HG03103 (cell line): ENCODE measurements around the gene LCTL.

ENCODE experiments used
- ATAC-seq: cut with Tn5 transposase; IDR thresholded peaks from one replicate; pipeline ENCODE4 v1.9.1; 2021; ENCODE audit warnings: low read depth; ENCODE audit not compliant: unreplicated experiment

LCTL gene

GRCh38 chr15:66565741-66566144, at the start of gene LCTL:
LCTL (minus strand) TSS chr15:66565998; CDS start chr15:66565365, 633 bp downstream.
- no peak for ATAC-seq

GRCh38 chr15:66614951-66615760, 49.4 kb upstream of the LCTL start:
- ATAC-seq = no peak

GRCh38 chr15:66614456-66614855, 48.7 kb upstream of the LCTL start:
- no peak for ATAC-seq

GRCh38 chr15:66613743-66614142, 47.9 kb upstream of the LCTL start:
- ATAC-seq = no peak

GRCh38 chr15:66611257-66612053, 45.7 kb upstream of the LCTL start:
- ATAC-seq = no peak

GRCh38 chr15:66609876-66610275, 44.1 kb upstream of the LCTL start:
- ATAC-seq = no peak

- no peak for ATAC-seq
Measured at GRCh38 chr15:66608881-66609280, 43.1 kb upstream of the LCTL start.

GRCh38 chr15:66608159-66608558, 42.4 kb upstream of the LCTL start:
- no peak for ATAC-seq

- ATAC-seq = no peak
Measured at GRCh38 chr15:66603301-66604179, 37.7 kb upstream of the LCTL start.

GRCh38 chr15:66601521-66601920, 35.7 kb upstream of the LCTL start:
- no peak for ATAC-seq

GRCh38 chr15:66600240-66600627, 34.4 kb upstream of the LCTL start:
- ATAC-seq = no peak

- ATAC-seq = no peak
Measured at GRCh38 chr15:66599536-66600239, 33.9 kb upstream of the LCTL start.

GRCh38 chr15:66598095-66598815, 32.5 kb upstream of the LCTL start:
- no peak for ATAC-seq

- no peak for ATAC-seq
Measured at GRCh38 chr15:66595931-66596545, 30.2 kb upstream of the LCTL start.

- ATAC-seq = no peak
Measured at GRCh38 chr15:66595332-66595731, 29.5 kb upstream of the LCTL start.

GRCh38 chr15:66594836-66595235, 29.0 kb upstream of the LCTL start:
- no peak for ATAC-seq

GRCh38 chr15:66594344-66594743, 28.5 kb upstream of the LCTL start:
- no peak for ATAC-seq

GRCh38 chr15:66593219-66593780, 27.5 kb upstream of the LCTL start:
- ATAC-seq = no peak
